NCI-H748 (cell line): ENCODE results near the gene SMARCD1.

Source experiments
- DNase-seq: peaks from one replicate; lab custom pipeline; 2025; ENCODE audit not compliant: unreplicated experiment; lab: John Stamatoyannopoulos, UW

SMARCD1 gene

GRCh38 chr12:50084775-50085614, at the start of gene SMARCD1:
TSS of gene SMARCD1 (plus strand) at chr12:50085342. CDS start at chr12:50085370, 28 bp downstream.
- peak; percentile 99 for DNase-seq

GRCh38 chr12:50038336-50038735, 46.8 kb upstream of the SMARCD1 start:
- no peak for DNase-seq

- DNase-seq: peak; percentile 79
Observed at GRCh38 chr12:50039151-50039835, 45.8 kb upstream of the SMARCD1 start.

DNA sequence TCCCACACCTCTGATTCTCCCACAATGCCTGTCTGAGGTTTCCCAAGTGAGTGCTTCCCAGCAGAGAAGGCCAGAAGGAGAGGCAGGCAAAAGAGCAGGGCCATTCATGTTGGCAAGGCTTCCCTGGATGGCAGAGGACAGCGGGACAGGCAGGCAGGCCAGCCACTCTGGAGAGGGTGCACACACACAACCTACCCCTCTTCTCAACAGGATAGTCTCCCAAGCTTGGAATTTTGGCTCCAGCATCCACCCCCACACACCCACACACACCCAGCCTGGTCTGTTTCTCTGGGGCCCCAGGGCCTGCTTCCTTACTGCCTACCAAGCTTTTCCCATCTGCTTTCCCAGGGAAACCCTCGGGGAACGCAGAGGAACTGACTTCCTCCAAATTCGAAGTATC, 44.5 kb upstream of the SMARCD1 start:
- no peak for DNase-seq

DNA sequence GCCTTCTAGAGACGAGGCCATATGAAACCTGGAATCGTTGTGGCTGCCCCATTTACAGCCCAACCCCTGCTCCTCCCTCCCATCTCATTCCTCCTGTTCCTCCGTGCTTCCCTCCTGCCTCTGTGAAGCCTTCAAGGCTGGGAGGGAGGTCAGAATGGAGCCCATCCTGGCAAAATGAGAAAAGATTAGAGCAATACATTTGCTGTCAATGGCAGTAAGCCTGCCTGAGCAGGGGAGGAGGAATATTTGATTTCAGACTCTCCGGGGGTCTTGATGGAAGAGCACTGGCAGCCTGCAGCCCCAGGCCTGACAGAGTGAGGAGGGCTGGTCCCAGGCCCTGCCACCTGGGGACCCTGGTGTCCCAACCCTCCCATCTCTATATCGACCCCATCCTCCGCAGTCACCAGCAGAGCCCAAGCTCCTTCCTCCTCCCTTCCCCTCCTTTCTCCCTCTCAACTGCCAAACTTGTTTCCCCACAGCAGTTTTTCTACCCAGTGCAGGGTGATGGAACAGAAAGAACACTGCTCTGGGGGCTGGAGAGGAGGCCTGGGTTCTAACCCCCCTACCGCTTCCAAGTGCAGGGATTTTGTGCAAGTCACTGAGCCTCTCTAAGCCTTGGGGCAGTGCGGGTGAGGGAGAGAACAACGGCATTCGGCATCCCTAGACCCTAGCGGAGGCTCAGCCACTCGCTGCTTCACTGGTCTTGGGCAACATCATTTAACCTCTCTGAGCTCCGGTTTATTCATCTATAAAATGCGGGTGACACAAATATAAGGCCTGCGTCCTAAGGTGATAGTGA, 43.9 kb upstream of the SMARCD1 start:
- DNase-seq: no peak

DNA sequence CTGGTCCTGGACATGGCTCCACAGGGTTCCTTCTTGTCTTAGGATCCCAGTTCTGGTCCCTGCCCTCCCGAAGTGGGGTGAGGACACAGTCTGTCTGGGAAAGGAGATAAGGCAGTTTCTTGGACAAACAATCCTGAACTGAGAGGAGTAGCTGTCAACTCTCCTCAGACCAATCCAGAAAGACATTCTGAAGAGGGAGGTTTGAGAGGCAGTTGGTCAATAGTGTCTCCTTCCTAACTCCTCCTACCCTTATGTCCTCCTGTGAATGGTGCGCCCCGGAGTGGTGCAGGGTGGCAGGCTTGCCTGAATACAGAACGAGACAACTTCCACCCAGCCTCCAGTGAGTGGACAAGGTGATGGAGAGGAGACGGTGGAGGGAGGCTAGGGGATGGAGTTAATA, 43.2 kb upstream of the SMARCD1 start:
- no peak for DNase-seq

GRCh38 chr12:50042693-50043092, 42.4 kb upstream of the SMARCD1 start:
- no peak for DNase-seq

DNA sequence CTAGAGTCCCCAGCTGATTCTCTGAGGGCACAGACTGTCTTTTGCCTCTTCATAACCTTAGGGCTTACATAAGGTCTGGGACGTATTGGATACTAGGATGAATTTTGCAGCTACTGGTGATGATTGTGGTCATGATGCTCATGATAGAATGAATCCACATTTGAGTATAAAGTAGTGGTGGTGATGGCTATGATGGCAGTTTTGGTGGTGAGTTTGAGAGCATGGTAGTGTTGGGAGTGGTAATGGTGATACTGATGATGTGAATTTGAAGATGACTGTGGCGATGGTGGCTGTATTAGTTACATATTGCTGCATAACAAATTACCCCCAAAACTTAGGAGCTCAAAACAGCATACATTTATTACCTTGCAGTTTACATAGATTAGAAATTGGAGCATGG, 41.8 kb upstream of the SMARCD1 start:
- DNase-seq: no peak

DNA sequence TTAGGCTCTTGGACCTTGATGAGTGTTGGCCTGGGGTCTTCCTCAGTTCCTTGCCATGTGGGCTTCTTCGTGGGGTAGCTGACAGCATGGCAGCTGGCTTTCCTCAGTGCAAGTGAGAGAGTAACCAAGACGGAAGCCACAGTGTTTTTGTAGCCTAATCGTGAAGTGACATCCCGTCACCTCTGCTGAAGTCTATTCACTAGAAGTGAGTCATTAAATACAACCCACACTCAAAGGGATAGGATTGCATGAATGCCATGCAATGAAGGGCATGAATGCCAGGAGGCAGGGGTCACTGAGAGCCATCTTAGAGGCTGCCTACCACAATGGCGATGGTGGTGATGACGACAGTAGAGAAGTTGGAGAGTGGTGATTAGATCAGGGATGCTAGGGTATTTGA, 41.3 kb upstream of the SMARCD1 start:
- DNase-seq: no peak

DNA sequence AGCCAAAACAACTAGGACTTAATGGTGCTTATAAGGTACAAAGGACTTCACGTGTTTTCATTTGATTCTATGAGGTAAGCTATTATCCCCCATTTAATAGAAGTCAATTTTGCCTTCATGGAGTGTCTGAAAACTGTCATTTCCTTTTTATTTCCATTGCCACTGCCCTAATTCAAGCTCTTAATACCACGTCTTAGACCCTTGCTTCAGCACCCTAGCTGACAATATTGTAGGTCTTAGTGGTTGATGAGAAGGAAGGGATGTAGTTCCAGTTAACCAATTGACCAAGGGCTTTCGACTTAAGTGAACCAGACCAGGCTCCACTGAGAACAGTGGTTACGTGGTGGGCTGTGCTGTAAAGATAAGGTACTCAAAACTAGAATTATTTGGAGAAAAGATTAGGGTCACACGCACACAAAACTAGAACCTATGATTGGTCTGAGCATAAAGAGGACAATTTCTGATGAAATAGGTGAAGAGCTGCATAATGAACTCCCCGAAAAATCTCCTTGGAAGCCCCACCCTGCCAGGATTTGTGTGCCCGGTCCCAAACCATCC, 37.4 kb upstream of the SMARCD1 start:
- no peak for DNase-seq

GRCh38 chr12:50049254-50050118, 35.7 kb upstream of the SMARCD1 start:
- DNase-seq: no peak

DNA sequence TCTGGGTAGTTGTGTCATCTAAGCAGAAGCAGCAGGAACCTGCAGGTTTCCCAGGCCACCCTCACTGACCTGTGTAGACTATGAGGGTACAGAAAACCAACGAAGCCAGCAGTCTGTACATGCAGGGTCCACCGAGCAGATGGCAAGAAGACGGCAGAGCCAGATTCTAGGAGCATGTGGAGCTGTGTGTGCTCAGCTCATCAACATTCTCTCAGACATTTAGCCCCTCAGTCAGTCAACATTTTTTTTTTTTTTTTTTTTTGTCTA, 35.1 kb upstream of the SMARCD1 start:
- DNase-seq: no peak

DNA sequence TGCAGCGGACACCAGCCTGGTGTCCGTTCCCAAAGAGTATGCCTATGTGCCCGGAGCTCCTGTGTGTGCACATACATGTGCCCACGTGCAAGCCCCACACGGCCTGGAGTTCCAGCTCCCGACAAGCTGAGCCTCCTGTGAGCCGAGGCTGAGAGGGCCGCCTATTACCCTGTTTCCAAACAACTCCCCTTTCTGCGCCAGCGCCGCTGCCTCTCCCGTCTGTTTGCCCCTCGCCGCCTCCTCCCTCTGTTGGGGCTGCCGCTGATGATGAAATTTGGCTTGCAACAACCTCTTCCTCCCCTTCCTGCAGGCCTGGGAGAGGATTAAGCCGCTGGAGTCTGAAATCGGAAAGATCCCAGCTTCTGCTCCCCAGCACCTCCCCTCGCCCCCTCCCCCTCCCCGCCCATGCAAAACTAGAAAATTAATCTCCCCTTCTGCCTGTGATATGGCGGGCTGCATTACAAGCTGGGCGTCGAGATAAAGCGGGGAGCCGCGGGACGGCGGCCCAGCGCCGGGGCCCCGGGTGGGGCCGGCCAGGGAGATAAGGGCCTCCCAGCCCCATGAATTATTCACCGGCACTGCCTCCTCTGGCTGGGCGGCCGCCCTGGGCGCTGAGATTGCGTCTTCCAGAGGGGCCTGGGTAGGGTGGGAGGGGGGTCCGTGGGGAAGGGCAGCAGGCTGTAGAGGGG, 34.6 kb upstream of the SMARCD1 start:
- DNase-seq: no peak

- no peak for DNase-seq
Observed at GRCh38 chr12:50051101-50051806, 33.9 kb upstream of the SMARCD1 start.

DNA sequence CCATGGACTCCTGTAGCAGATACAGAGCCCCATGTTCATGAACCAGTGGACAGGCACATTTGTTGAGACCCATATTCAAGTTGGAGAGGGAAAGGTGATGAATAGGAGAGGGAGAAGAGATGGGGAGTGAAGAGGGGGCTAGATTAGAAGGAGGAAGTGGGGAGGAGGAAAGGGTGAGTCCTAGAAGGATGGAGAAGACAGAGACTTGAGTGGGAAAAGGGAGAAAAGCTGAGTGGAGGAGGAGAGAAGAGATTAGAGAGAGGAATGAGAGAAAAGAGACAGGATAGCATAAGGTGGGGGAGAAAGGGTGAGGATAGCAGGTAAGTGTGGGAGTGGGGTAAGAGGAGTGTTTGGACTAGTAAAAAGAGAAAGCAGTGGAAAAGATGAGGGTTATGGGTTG, 32.6 kb upstream of the SMARCD1 start:
- DNase-seq: no peak

DNA sequence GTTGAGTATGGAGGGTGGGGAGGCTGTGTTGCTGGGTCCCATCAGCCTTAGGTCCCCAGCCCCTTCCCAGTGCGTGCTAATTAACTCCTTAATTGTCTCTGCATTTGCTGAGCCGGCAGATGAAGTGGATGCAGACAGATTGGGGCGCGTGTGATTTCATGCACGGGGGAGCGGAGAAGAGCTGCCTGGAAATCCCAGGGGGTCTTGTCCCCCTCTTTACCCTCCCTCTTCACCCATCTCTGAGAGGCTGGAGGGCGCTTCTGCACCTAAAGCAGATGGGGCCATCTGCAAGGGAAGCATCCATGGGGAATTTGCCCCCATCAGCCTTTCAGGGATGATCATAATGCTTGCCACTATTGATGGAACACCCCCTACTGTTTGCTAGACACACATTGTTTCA, 32.2 kb upstream of the SMARCD1 start:
- no peak for DNase-seq

- DNase-seq: no peak
Observed at GRCh38 chr12:50053583-50053982, 31.6 kb upstream of the SMARCD1 start.

GRCh38 chr12:50055831-50056638, 29.1 kb upstream of the SMARCD1 start:
- peak; percentile 66 for DNase-seq

GRCh38 chr12:50056639-50056976, 28.5 kb upstream of the SMARCD1 start:
- DNase-seq: no peak
